HL-60 (cell line): ENCODE measurements around the gene MAMSTR.

Experiments
- DNase-seq, 2 experiments: peaks; one replicate each; pipeline ENCODE4 v3.0.0-alpha.2; 2010 to 2020; ENCODE audit warnings: low read depth in 1 of 2, low spot score in 1 of 2
- H3K27ac ChIP-seq: fragments of 250-450 bp; sonication (Bioruptor Pico); replicated peaks from 2 replicates; pipeline ENCODE4 v1.5.1; 2020; ENCODE audit warnings: mild to moderate bottlenecking, moderate library complexity
- H3K27me3 ChIP-seq: fragments of 250-450 bp; sonication (Bioruptor Pico); 2 replicates; pipeline ENCODE4 v1.5.1; 2021; ENCODE audit warnings: mild to moderate bottlenecking, moderate library complexity; ENCODE audit not compliant: insufficient read depth, poor library complexity, severe bottlenecking
- H3K4me3 ChIP-seq: replicated peaks from 2 replicates; pipeline ENCODE4 v1.5.1; 2011; ENCODE audit warnings: mild to moderate bottlenecking, control low read depth, low read length; ENCODE audit not compliant: insufficient read depth
- GABPA ChIP-seq: IDR thresholded peaks from 2 replicates; pipeline ENCODE4 v1.6.1; 2012; ENCODE audit warnings: low read depth
- POLR2AphosphoS5 ChIP-seq: IDR thresholded peaks from 2 replicates; pipeline ENCODE4 v1.6.1; 2012; ENCODE audit warnings: low read depth
- SPI1 ChIP-seq: IDR thresholded peaks from 2 replicates; pipeline ENCODE4 v1.6.1; 2012; ENCODE audit warnings: low read depth, mild to moderate bottlenecking, borderline replicate concordance
- TF ChIP-seq, protein P1 (sequence below): IDR thresholded peaks from one replicate; pipeline ENCODE4 v1.5.1; 2011; ENCODE audit warnings: low read length, control low read depth, inconsistent platforms; ENCODE audit not compliant: insufficient read depth
- TF ChIP-seq, protein P2 (sequence below): IDR thresholded peaks from 2 replicates; pipeline ENCODE4 v1.6.1; 2012; ENCODE audit warnings: low read depth; ENCODE audit not compliant: insufficient replicate concordance

The MAMSTR gene

DNA sequence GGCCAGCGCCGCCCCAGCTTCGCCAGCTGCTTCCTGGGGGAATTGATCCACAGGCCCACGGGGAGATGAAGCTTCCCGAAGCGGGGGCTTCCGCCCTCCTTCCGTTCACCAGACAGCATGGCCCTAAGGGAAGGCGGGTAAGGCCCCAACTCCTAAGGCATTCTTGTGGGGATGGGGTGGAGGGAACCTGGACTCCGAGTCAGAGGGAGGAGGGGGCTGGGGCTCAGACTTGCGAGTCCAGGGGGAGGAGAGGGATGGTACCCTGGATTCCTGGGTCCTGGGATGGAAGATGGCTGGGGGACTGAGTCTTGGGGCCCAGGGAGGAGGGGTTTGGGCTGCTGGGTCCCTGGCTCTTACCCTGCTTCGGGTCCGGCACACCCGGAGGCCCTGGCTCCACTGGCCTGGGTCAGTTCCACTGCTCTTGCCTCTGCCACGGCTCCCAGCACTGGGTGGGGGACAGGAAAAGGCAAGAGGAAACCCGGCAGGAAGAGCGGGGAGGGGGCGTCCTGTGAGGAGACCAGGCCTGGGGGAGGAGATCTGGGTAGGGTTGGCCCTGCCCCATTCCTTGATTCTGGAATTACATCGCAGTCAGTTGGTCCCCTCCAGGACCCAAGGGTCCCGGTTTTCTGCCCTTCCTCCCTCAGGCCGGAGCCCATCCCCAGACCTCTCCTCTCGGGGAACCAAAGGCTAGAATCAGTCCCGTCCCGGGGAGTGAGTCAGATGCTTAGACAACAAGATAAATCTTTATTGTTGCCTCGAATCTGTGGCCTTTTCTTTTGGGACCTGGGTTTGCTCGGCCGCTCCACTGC is 20.8 kb upstream of the MAMSTR start, which contains the start of gene RASIP1:
Gene RASIP1, minus strand, starts transcription at position 447 of the 809 bp plus-strand sequence. Its CDS starts 328 bp downstream, at position 119.
- no peak for DNase-seq
- no peak within 1 kb of the TSS for H3K27ac ChIP-seq
- no peak within 1 kb of the TSS for H3K4me3 ChIP-seq
- H3K27me3 ChIP-seq = peaks cover 8% of the 10 kb centered on the region
- TF ChIP-seq, protein P1, sequence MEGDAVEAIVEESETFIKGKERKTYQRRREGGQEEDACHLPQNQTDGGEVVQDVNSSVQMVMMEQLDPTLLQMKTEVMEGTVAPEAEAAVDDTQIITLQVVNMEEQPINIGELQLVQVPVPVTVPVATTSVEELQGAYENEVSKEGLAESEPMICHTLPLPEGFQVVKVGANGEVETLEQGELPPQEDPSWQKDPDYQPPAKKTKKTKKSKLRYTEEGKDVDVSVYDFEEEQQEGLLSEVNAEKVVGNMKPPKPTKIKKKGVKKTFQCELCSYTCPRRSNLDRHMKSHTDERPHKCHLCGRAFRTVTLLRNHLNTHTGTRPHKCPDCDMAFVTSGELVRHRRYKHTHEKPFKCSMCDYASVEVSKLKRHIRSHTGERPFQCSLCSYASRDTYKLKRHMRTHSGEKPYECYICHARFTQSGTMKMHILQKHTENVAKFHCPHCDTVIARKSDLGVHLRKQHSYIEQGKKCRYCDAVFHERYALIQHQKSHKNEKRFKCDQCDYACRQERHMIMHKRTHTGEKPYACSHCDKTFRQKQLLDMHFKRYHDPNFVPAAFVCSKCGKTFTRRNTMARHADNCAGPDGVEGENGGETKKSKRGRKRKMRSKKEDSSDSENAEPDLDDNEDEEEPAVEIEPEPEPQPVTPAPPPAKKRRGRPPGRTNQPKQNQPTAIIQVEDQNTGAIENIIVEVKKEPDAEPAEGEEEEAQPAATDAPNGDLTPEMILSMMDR = no peak
- TF ChIP-seq POLR2AphosphoS5 (no peak), GABPA (no peak), SPI1 (no peak)
- TF ChIP-seq, protein P2, sequence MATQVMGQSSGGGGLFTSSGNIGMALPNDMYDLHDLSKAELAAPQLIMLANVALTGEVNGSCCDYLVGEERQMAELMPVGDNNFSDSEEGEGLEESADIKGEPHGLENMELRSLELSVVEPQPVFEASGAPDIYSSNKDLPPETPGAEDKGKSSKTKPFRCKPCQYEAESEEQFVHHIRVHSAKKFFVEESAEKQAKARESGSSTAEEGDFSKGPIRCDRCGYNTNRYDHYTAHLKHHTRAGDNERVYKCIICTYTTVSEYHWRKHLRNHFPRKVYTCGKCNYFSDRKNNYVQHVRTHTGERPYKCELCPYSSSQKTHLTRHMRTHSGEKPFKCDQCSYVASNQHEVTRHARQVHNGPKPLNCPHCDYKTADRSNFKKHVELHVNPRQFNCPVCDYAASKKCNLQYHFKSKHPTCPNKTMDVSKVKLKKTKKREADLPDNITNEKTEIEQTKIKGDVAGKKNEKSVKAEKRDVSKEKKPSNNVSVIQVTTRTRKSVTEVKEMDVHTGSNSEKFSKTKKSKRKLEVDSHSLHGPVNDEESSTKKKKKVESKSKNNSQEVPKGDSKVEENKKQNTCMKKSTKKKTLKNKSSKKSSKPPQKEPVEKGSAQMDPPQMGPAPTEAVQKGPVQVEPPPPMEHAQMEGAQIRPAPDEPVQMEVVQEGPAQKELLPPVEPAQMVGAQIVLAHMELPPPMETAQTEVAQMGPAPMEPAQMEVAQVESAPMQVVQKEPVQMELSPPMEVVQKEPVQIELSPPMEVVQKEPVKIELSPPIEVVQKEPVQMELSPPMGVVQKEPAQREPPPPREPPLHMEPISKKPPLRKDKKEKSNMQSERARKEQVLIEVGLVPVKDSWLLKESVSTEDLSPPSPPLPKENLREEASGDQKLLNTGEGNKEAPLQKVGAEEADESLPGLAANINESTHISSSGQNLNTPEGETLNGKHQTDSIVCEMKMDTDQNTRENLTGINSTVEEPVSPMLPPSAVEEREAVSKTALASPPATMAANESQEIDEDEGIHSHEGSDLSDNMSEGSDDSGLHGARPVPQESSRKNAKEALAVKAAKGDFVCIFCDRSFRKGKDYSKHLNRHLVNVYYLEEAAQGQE = no peak

DNA sequence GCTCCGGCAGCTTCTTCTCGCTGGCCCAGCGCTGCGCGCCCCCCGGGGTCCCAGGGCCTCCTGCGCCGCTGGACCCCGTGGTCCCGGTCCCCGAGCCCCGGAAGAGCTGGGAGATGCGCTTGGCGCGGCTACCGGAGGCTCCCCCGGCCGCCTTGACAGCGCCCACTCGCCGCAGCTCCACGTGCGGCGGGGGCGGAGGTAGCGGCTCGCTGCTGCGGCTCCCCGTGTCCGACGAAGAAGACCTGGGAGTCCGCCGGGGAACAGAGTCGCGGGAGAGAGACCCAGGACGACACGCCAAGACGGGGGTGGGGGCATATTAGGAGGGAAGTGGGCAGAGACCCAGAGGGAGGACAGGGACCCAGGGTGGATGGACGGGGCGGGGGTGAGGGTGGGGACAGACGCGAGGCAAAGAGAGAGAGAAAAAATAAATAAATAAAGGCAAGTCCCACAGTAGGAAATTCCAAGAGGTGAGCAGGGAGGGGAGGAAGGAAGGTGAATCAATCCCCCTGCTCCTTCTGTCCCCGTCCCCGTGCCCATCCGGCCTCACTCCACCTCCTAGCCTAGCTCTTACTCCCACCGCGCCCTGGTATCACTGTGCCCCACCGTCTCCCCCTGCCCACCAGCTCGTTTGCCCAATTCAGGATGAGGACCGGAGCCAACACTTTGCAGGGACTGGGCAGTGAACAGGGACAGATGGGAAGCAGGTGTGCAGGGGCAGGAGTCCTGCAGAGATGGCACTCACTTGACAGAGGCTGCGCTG is 20.1 kb upstream of the MAMSTR start:
- no peak overlapping the region for H3K4me3 ChIP-seq
- TF ChIP-seq SPI1 (no peak), POLR2AphosphoS5 (no peak), GABPA (no peak)
- TF ChIP-seq, protein P1 = no peak
- TF ChIP-seq, protein P2 = no peak
- DNase-seq = no peak
- H3K27me3 ChIP-seq = peaks cover 8% of the 10 kb centered on the region
- no peak overlapping the region for H3K27ac ChIP-seq

DNA sequence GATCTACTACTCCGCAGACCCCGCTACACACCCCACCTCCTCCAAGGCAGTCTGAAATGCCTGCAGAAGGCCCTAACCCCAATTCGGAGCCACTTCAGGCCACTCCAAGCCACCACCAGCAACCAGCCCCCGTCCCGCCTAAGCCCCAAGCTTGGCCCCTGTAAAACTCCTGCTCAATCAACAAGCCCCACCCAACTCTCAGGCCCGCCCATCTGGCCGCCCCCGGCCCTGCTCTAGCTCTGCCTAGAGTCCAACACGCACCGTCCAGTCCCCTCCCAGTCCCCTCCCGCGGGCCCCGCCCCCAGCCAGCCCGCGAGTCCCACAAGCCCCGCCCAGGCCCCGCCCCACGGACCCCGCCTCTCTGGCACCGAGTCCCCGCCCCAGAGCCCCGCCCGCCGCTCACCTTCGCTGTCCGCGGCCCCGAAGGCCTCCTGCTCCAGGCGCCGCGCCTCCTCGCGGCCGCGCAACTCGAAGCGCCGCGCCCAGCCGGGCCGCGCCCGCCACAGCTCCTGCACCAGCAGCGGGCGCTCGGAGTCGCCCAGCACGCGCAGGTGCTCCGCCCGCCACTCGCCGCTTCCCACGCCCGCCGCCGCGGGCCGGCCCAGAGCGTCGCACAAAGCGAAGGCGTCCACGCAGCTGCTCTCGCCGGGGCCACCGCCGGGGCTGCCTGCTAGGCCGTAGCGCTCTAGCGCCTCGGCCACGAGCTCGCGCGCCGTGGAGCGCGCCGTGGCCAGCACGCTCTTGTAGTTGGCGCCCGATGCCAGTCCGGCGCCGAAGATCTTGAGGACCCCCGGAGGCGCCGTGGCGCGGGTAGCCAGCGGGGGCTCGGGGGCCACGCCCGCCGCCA is 19.3 kb upstream of the MAMSTR start:
- Histone ChIP-seq H3K27me3 (peaks cover 8% of the 10 kb centered on the region), H3K4me3 (0 out of 2 replicates have a peak overlapping the region, but pooled peaks have one; percentile 2), H3K27ac (no peak overlapping the region)
- DNase-seq = peak; percentile 65 to 84
- no peak for TF ChIP-seq POLR2AphosphoS5
- no peak for TF ChIP-seq GABPA
- TF ChIP-seq SPI1 = no peak
- TF ChIP-seq, protein P1 = no peak
- TF ChIP-seq, protein P2 = no peak
